ENCODE results near the gene NUDT3. TPM values are rescaled to one million over a fixed set of nuclear protein-coding genes. Genes with fewer than 3 reads are reported as not detected.

The NUDT3 gene
- total and polyA plus RNA-seq, 4 donors = 15.5 to 50.2 (median 33.6) TPM

DNA sequence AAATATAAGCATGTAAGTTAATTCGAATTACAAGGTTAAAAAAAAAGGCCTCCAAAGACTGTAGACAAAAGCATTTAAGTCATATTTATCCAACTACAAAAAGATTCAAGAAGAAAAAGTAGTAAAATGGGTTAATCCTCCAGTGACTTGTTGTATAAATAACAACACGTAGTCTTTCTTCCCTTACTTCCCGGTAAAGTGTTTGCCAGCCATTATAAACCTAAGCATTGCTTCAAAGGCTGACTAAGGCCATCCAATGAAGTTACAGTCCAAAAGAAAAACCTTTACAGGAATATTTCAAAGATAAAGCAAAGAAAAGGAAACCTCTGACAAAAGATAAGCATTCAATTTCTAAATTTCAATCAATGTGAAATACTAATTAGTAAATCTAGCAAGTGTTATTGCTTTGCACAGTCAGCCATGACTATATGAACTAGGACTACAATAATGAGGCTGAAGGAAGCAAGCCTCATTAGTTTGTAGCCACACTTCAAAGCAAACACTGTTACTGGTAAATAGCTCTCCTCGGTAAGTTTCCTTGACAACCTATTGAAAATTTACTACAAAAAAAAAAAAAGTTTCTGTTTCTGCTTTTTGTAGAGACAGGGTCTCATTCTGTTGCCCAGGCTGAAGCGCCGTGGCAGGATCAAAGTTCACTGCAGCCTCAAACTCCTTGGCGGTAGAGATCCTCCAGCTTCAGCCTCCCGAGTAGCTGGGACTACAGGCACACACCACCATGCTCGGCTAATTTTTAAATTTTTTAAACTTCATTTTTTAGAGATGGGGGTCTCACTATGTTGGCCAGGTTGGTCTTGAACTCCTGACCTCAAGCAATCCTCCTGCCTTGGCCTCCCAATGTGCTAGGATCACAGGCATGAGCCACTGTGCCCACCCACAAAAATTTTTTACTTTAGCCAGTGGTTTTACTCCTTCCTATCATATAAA is 46.0 kb downstream of the NUDT3 start:
- Histone ChIP-seq H3K36me3 (ENCODE audit: control insufficient read depth in 1 of 2, insufficient read depth in 2 of 2, low read length in 1 of 2) (no peaks in the 10 kb centered on the region), H3K4me1 (ENCODE audit: control insufficient read depth in 1 of 2, insufficient read depth in 2 of 2, low read length in 2 of 2) (peaks cover 2 to 5% of the 10 kb centered on the region in 2 donors), H3K27ac (ENCODE audit: low read depth in 1 of 2, low read length in 2 of 2) (no peak overlapping the region), H3K9me3 (ENCODE audit: control insufficient read depth, low read length) (no peaks in the 10 kb centered on the region), H3K27me3 (ENCODE audit: control insufficient read depth in 1 of 2, insufficient read depth in 2 of 2, low read length in 1 of 2) (no peaks in the 10 kb centered on the region), H3K4me3 (ENCODE audit: low read length in 2 of 2) (no peak overlapping the region)
- intact Hi-C loops (cut with DNase I) = no loop called here
- no peak for ATAC-seq (ENCODE audit: low FRiP score)
- no peak for DNase-seq
- WGBS, 2 donors = 67 to 70% methylated on average over 9 of the region's 9 CpGs

GRCh38 chr6:34343806-34344205 is 48.7 kb downstream of the NUDT3 start:
- intact Hi-C loops (cut with DNase I) = no loop called here
- DNase-seq = no peak
- Histone ChIP-seq H3K4me1 (ENCODE audit: control insufficient read depth in 1 of 2, insufficient read depth in 2 of 2, low read length in 2 of 2) (peaks cover 4 to 13% of the 10 kb centered on the region in 2 donors), H3K27ac (ENCODE audit: low read depth in 1 of 2, low read length in 2 of 2) (no peak overlapping the region), H3K27me3 (ENCODE audit: control insufficient read depth in 1 of 2, insufficient read depth in 2 of 2, low read length in 1 of 2) (no peaks in the 10 kb centered on the region), H3K9me3 (ENCODE audit: control insufficient read depth, low read length) (no peaks in the 10 kb centered on the region), H3K36me3 (ENCODE audit: control insufficient read depth in 1 of 2, insufficient read depth in 2 of 2, low read length in 1 of 2) (no peaks in the 10 kb centered on the region), H3K4me3 (ENCODE audit: low read length in 2 of 2) (no peak overlapping the region)
- ATAC-seq (ENCODE audit: low FRiP score) = no peak

GRCh38 chr6:34342247-34342646 is 50.2 kb downstream of the NUDT3 start:
- intact Hi-C loops (cut with DNase I) = no loop called here
- ATAC-seq (ENCODE audit: low FRiP score) = no peak
- Histone ChIP-seq H3K4me1 (ENCODE audit: control insufficient read depth in 1 of 2, insufficient read depth in 2 of 2, low read length in 2 of 2) (peaks cover 12 to 23% of the 10 kb centered on the region in 2 donors), H3K27ac (ENCODE audit: low read depth in 1 of 2, low read length in 2 of 2) (no peak overlapping the region), H3K27me3 (ENCODE audit: control insufficient read depth in 1 of 2, insufficient read depth in 2 of 2, low read length in 1 of 2) (no peaks in the 10 kb centered on the region), H3K4me3 (ENCODE audit: low read length in 2 of 2) (no peak overlapping the region), H3K36me3 (ENCODE audit: control insufficient read depth in 1 of 2, insufficient read depth in 2 of 2, low read length in 1 of 2) (no peaks in the 10 kb centered on the region), H3K9me3 (ENCODE audit: control insufficient read depth, low read length) (no peaks in the 10 kb centered on the region)
- DNase-seq = no peak

DNA sequence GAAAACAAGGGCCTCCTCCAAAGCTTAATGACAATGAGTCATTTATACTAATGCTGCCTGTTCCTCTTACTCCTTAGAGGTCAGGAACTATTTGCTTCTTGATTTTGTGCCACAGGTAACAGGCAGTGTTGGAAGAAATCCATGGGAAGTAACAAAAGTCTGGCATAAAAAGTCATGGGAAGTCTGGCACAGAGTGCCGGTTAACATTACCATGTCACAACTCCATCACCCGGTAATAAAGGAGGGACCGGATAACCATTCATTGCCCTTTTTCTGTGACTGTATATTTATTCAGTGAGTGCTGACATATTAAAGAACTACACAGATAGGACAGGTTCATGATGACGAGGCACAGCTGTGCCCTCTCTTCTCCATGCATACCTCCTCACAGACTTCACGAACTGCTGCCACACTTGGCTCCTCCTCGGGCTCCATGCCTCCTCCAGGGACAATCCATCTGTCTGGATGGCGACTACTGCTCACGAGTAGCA is 50.9 kb downstream of the NUDT3 start:
- Histone ChIP-seq H3K36me3 (ENCODE audit: control insufficient read depth in 1 of 2, insufficient read depth in 2 of 2, low read length in 1 of 2) (no peaks in the 10 kb centered on the region), H3K4me3 (ENCODE audit: low read length in 2 of 2) (no peak overlapping the region), H3K4me1 (ENCODE audit: control insufficient read depth in 1 of 2, insufficient read depth in 2 of 2, low read length in 2 of 2) (peaks cover 13 to 23% of the 10 kb centered on the region in 2 donors), H3K27me3 (ENCODE audit: control insufficient read depth in 1 of 2, insufficient read depth in 2 of 2, low read length in 1 of 2) (no peaks in the 10 kb centered on the region), H3K27ac (ENCODE audit: low read depth in 1 of 2, low read length in 2 of 2) (no peak overlapping the region), H3K9me3 (ENCODE audit: control insufficient read depth, low read length) (no peaks in the 10 kb centered on the region)
- peak; percentile 68 for ATAC-seq (ENCODE audit: low FRiP score)
- 36 to 38% methylated on average over 8 of the region's 8 CpGs for WGBS, 2 donors
- no peak for DNase-seq
- intact Hi-C loops (cut with DNase I) = no loop called here

- no peak overlapping the region for H3K4me3 ChIP-seq (ENCODE audit: low read length in 2 of 2)
- 59 to 60% methylated on average over 3 of the region's 3 CpGs for whole genome bisulfite sequencing, 2 donors
- H3K36me3 ChIP-seq (ENCODE audit: control insufficient read depth in 1 of 2, insufficient read depth in 2 of 2, low read length in 1 of 2) = no peaks in the 10 kb centered on the region
- H3K27ac ChIP-seq (ENCODE audit: low read depth in 1 of 2, low read length in 2 of 2) = no peak overlapping the region
- no peak for ATAC-seq (ENCODE audit: low FRiP score)
- intact Hi-C loops (cut with DNase I) = no loop called here
- no peak for DNase-seq
- no peaks in the 10 kb centered on the region for H3K27me3 ChIP-seq (ENCODE audit: control insufficient read depth in 1 of 2, insufficient read depth in 2 of 2, low read length in 1 of 2)
- H3K9me3 ChIP-seq (ENCODE audit: control insufficient read depth, low read length) = no peaks in the 10 kb centered on the region
- H3K4me1 ChIP-seq (ENCODE audit: control insufficient read depth in 1 of 2, insufficient read depth in 2 of 2, low read length in 2 of 2) = peaks cover 13 to 23% of the 10 kb centered on the region in 2 donors
Measured at GRCh38 chr6:34340906-34341480, 51.5 kb downstream of the NUDT3 start.

- ATAC-seq (ENCODE audit: low FRiP score) (no peak), DNase-seq (no peak)
- Histone ChIP-seq H3K27ac (ENCODE audit: low read depth in 1 of 2, low read length in 2 of 2) (no peak overlapping the region), H3K4me3 (ENCODE audit: low read length in 2 of 2) (no peak overlapping the region), H3K27me3 (ENCODE audit: control insufficient read depth in 1 of 2, insufficient read depth in 2 of 2, low read length in 1 of 2) (no peaks in the 10 kb centered on the region), H3K36me3 (ENCODE audit: control insufficient read depth in 1 of 2, insufficient read depth in 2 of 2, low read length in 1 of 2) (no peaks in the 10 kb centered on the region), H3K9me3 (ENCODE audit: control insufficient read depth, low read length) (no peaks in the 10 kb centered on the region), H3K4me1 (ENCODE audit: control insufficient read depth in 1 of 2, insufficient read depth in 2 of 2, low read length in 2 of 2) (peaks cover 13 to 23% of the 10 kb centered on the region in 2 donors)
- intact Hi-C loops (cut with DNase I) = no loop called here
- WGBS, 2 donors = 91 to 93% methylated on average over 3 of the region's 3 CpGs
Measured at GRCh38 chr6:34340394-34340793, 52.1 kb downstream of the NUDT3 start.

GRCh38 chr6:34339971-34340370 is 52.5 kb downstream of the NUDT3 start:
- no peak overlapping the region for H3K4me3 ChIP-seq (ENCODE audit: low read length in 2 of 2)
- ATAC-seq (ENCODE audit: low FRiP score) = no peak
- H3K27me3 ChIP-seq (ENCODE audit: control insufficient read depth in 1 of 2, insufficient read depth in 2 of 2, low read length in 1 of 2) = no peaks in the 10 kb centered on the region
- H3K27ac ChIP-seq (ENCODE audit: low read depth in 1 of 2, low read length in 2 of 2) = no peak overlapping the region
- 92 to 94% methylated on average over 3 of the region's 3 CpGs for WGBS, 2 donors
- no peaks in the 10 kb centered on the region for H3K36me3 ChIP-seq (ENCODE audit: control insufficient read depth in 1 of 2, insufficient read depth in 2 of 2, low read length in 1 of 2)
- intact Hi-C loops (cut with DNase I) = loop anchor here in 1 of 2 donors (5.0 kb wide), 1 partner anchor 38 kb away; no protein-coding TSS in a partner anchor
- H3K4me1 ChIP-seq (ENCODE audit: control insufficient read depth in 1 of 2, insufficient read depth in 2 of 2, low read length in 2 of 2) = peaks cover 13 to 23% of the 10 kb centered on the region in 2 donors
- DNase-seq = no peak
- no peaks in the 10 kb centered on the region for H3K9me3 ChIP-seq (ENCODE audit: control insufficient read depth, low read length)

DNA sequence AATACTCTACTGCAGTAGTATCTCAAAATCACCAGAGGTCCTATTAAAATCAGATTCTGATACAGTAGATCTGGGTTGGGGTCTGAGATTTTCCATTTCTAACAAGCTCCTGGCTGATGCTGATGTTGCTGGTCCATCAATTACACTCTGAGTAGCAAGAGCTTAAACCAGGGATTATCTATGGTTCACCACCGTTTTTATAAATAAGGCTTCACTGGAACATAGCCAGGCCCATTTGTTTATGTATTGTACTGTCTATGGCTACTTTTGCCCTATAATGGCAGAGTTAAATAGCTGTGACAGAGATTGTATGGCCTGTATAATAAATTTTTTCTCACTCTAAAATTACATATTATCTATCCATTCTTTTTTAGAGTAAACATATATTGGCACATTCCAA is 53.0 kb downstream of the NUDT3 start:
- 0 to 7% methylated on average over 1 of the region's 1 CpG for WGBS, 2 donors
- Histone ChIP-seq H3K27me3 (ENCODE audit: control insufficient read depth in 1 of 2, insufficient read depth in 2 of 2, low read length in 1 of 2) (no peaks in the 10 kb centered on the region), H3K27ac (ENCODE audit: low read depth in 1 of 2, low read length in 2 of 2) (peak overlapping the region in 1 of 2 donors; percentile 28), H3K36me3 (ENCODE audit: control insufficient read depth in 1 of 2, insufficient read depth in 2 of 2, low read length in 1 of 2) (no peaks in the 10 kb centered on the region), H3K9me3 (ENCODE audit: control insufficient read depth, low read length) (no peaks in the 10 kb centered on the region), H3K4me1 (ENCODE audit: control insufficient read depth in 1 of 2, insufficient read depth in 2 of 2, low read length in 2 of 2) (peaks cover 13 to 23% of the 10 kb centered on the region in 2 donors), H3K4me3 (ENCODE audit: low read length in 2 of 2) (no peak overlapping the region)
- ATAC-seq (ENCODE audit: low FRiP score) (no peak), DNase-seq (no peak)
- intact Hi-C loops (cut with DNase I) = loop anchor here in 1 of 2 donors (5.0 kb wide), 1 partner anchor 37 kb away; no protein-coding TSS in a partner anchor

Measured in aorta (tissue), 5 donors.